Activated CD4-positive, alpha-beta T cell treated with anti-CD3 and anti-CD28 coated beads, Interleukin-2, amount 10 ng/mL, durations not matched to agents 24 days and 14 days (primary cell): ENCODE data around the gene TLL1. TPM values are rescaled to one million over a fixed set of nuclear protein-coding genes. Genes with fewer than 3 reads are reported as not detected.
A peak's percentile ranks its signal among the peaks of the same experiment; 100 is the strongest.

Experiments
- DNase-seq: peaks from one replicate; pipeline ENCODE4 v3.0.0; 2022
- H3K27ac Mint-ChIP-seq: one replicate; pipeline ENCODE4 v1.8.0; 2022; ENCODE audit warnings: mild to moderate bottlenecking, mixed read lengths
- H3K27me3 Mint-ChIP-seq: one replicate; pipeline ENCODE4 v1.8.0; 2022; ENCODE audit warnings: mixed read lengths
- H3K36me3 Mint-ChIP-seq: one replicate; pipeline ENCODE4 v1.8.0; 2022; ENCODE audit warnings: low read depth, mild to moderate bottlenecking, mixed read lengths
- H3K4me1 Mint-ChIP-seq: one replicate; pipeline ENCODE4 v1.8.0; 2021; ENCODE audit warnings: mixed read lengths
- H3K4me3 Mint-ChIP-seq: one replicate; pipeline ENCODE4 v1.8.0; 2022; ENCODE audit warnings: mild to moderate bottlenecking, moderate library complexity, mixed read lengths
- H3K9me3 Mint-ChIP-seq: one replicate; pipeline ENCODE4 v1.8.0; 2021; ENCODE audit warnings: mixed read lengths
- intact Hi-C: fragments of 100-400 bp; cut with micrococcal nuclease; formaldehyde crosslinking; loops from one replicate; pipeline ENCODE4 v1.15.1; 2023
- total RNA-seq: library from RNA; stranded (reverse); gene quantifications from 2 replicates; pipeline ENCODE4 v1.2.3, GENCODE V29; 2022

TLL1 gene
- total RNA-seq, 1 donor from 2014 or later, result not detected

DNA sequence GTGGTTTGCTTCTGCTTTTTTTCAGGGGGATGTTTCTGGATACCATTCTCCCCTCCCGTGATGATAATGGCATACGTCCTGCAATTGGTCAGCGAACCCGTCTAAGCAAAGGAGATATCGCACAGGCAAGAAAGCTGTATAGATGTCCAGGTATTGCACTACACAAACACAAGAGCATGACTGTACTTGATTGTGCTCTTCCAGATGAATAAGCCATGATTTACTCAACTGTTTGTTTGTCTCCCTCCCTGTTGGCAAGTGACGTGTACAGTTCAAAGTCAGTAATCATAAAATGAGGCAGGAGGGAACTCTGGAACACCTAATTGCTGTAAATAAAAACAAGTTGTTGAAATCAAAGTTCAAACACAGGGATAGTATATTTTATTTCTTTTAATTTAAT is 141.4 kb downstream of the TLL1 start:
- H3K27ac Mint-ChIP-seq, result no peak overlapping the region
- no peaks in the 10 kb centered on the region for H3K27me3 Mint-ChIP-seq
- intact Hi-C loops, result no loop called here
- H3K4me1 Mint-ChIP-seq, result no peaks in the 10 kb centered on the region
- H3K4me3 Mint-ChIP-seq, result no peak overlapping the region
- H3K9me3 Mint-ChIP-seq, result no peaks in the 10 kb centered on the region
- no peak for DNase-seq
- H3K36me3 Mint-ChIP-seq, result no peaks in the 10 kb centered on the region

DNA sequence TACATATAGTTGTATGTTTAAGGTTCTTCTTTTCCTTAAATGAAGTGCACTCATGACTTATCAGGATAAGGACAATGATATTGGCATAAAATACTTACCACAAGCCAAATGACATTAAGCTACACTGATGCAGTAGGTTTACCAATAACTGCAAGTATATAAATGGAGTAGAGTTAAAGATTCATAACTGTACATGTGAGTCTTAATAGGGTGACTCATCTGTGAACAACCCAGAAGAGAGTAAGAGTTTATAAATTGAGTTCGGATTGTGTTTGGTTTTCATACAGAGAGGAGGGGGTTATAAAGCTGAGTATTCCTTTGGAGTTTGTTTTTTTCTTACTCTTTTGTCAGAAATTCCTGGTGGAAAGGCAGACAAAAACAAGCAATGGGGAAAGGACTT is 144.8 kb downstream of the TLL1 start:
- DNase-seq, result no peak
- intact Hi-C loops, result no loop called here
- no peaks in the 10 kb centered on the region for H3K9me3 Mint-ChIP-seq
- no peak overlapping the region for H3K4me3 Mint-ChIP-seq
- no peak overlapping the region for H3K27ac Mint-ChIP-seq
- H3K27me3 Mint-ChIP-seq, result no peaks in the 10 kb centered on the region
- no peaks in the 10 kb centered on the region for H3K36me3 Mint-ChIP-seq
- no peaks in the 10 kb centered on the region for H3K4me1 Mint-ChIP-seq

- intact Hi-C loops, result no loop called here
- H3K27ac Mint-ChIP-seq, result no peak overlapping the region
- H3K4me3 Mint-ChIP-seq, result no peak overlapping the region
- H3K27me3 Mint-ChIP-seq, result no peaks in the 10 kb centered on the region
- no peaks in the 10 kb centered on the region for H3K9me3 Mint-ChIP-seq
- no peak for DNase-seq
- H3K36me3 Mint-ChIP-seq, result no peaks in the 10 kb centered on the region
- no peaks in the 10 kb centered on the region for H3K4me1 Mint-ChIP-seq
These were observed 146.6 kb downstream of the TLL1 start for GRCh38 chr4:166019441-166020220.

DNA sequence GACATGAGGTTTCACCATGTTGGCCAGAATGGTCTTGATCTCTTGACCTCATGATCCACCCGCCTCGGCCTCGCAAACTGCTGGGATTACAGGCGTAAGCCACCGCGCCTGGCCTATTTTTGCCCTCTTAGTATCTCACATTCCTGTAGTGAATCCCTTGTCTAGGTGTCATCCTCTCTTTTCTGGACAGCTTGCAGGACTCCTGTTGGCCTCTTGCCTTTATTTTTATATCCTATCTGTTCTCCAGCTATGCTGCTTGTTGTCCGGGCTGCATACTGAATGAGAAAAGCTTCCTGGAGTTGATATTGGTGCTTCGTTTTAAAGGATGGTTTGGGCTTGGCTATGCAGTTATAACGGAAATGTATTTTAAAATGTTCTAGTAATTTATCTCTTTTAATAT is 148.6 kb downstream of the TLL1 start:
- intact Hi-C loops, result no loop called here
- no peak overlapping the region for H3K27ac Mint-ChIP-seq
- DNase-seq, result no peak
- H3K27me3 Mint-ChIP-seq, result no peaks in the 10 kb centered on the region
- no peaks in the 10 kb centered on the region for H3K9me3 Mint-ChIP-seq
- no peaks in the 10 kb centered on the region for H3K36me3 Mint-ChIP-seq
- no peaks in the 10 kb centered on the region for H3K4me1 Mint-ChIP-seq
- H3K4me3 Mint-ChIP-seq, result no peak overlapping the region

GRCh38 chr4:166034965-166035364 is 161.9 kb downstream of the TLL1 start:
- Mint-ChIP-seq H3K4me3 (no peak overlapping the region), H3K9me3 (no peaks in the 10 kb centered on the region), H3K4me1 (no peaks in the 10 kb centered on the region), H3K27ac (no peak overlapping the region), H3K36me3 (no peaks in the 10 kb centered on the region), H3K27me3 (no peaks in the 10 kb centered on the region)
- intact Hi-C loops, result no loop called here
- no peak for DNase-seq

DNA sequence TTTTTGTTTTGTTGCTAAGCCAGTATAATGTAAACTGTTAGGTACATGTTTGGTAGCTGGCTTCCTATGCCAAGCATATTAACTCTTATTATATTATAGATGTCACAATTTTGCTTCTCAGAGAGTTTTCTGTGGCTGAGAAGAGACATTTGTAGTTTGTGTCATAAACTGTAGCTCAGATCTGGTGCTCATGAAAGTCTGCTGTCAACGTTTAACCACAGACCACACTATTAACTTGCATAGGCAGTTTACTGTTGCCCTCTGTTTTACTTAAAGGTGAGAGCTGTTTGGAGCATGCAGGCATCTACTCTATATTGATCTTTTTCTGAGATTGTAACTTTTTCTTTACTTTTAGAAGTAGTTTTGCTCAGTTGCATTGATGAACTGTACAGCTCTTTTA is 166.8 kb downstream of the TLL1 start:
- H3K27ac Mint-ChIP-seq, result no peak overlapping the region
- no peak overlapping the region for H3K4me3 Mint-ChIP-seq
- H3K4me1 Mint-ChIP-seq, result no peaks in the 10 kb centered on the region
- intact Hi-C loops, result no loop called here
- H3K27me3 Mint-ChIP-seq, result no peaks in the 10 kb centered on the region
- no peaks in the 10 kb centered on the region for H3K9me3 Mint-ChIP-seq
- no peaks in the 10 kb centered on the region for H3K36me3 Mint-ChIP-seq
- DNase-seq, result no peak

DNA sequence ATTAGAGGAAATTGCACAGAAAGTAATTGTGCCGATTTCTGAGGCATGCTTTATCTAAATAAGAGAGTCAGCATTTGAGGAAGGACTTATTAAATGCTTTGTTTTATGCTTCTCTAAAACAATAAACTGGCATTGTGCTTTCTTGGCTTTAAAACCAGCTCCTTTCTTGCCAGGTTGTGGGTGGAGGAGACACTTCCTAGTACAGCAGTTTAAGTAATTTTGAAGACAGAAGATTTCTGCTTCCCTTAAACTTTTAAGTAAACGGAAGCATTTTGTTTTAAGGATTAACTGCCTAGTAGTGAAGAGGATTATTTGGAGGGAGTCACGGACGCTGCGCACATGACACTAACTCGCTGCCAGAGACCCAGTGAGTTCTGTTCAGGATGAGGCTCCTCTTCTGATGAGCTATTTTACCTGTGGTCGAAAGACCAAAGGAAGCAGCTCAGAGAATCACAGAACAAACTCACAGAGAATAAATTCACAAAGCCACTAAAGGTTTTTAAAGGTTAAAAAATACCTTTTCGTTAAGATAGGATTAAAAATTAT is 169.5 kb downstream of the TLL1 start:
- intact Hi-C loops, result no loop called here
- Mint-ChIP-seq H3K4me3 (no peak overlapping the region), H3K36me3 (no peaks in the 10 kb centered on the region), H3K9me3 (no peaks in the 10 kb centered on the region), H3K4me1 (no peaks in the 10 kb centered on the region), H3K27me3 (no peaks in the 10 kb centered on the region), H3K27ac (no peak overlapping the region)
- no peak for DNase-seq

DNA sequence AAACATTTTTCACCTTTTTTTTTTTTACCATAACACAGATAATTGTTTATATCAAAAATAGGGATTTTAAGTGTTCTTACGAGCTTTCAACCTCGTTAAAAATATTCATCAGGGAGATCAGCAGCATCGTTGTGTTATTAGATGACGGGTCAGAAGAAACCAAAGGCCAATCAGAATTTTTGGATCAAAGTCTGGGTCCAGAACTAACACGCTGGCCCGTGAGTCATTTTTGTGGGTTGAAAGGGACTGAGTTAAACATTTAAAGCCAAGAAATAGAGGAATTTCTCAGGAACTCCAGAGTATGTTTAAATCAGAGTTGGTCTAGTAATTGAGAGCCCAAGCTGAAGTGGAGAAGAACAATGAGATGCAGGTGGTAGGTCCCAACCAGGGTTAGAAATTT is 170.8 kb downstream of the TLL1 start:
- Mint-ChIP-seq H3K27ac (no peak overlapping the region), H3K36me3 (no peaks in the 10 kb centered on the region), H3K4me3 (no peak overlapping the region), H3K27me3 (no peaks in the 10 kb centered on the region), H3K4me1 (no peaks in the 10 kb centered on the region), H3K9me3 (no peaks in the 10 kb centered on the region)
- intact Hi-C loops, result no loop called here
- no peak for DNase-seq

DNA sequence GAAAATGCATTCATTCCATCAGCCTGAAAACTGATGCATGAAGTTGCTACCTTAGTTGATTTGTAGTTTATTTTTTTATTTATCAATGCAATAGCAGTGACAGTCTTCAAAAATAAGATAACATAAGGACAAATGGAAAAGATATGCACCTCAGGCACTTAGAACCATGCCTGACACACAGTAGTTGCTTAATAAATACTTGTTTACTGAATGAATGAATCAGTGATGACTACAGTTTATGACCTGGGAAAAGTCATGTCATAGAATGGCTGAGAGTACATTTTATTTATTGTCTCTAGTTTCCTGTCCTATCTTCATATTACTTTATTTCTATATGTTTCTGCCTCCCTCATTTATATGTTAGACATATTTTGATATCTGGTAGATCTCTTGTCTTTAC is 171.8 kb downstream of the TLL1 start:
- intact Hi-C loops, result no loop called here
- no peak overlapping the region for H3K4me3 Mint-ChIP-seq
- no peaks in the 10 kb centered on the region for H3K36me3 Mint-ChIP-seq
- no peaks in the 10 kb centered on the region for H3K4me1 Mint-ChIP-seq
- no peaks in the 10 kb centered on the region for H3K9me3 Mint-ChIP-seq
- no peak for DNase-seq
- no peak overlapping the region for H3K27ac Mint-ChIP-seq
- no peaks in the 10 kb centered on the region for H3K27me3 Mint-ChIP-seq

DNA sequence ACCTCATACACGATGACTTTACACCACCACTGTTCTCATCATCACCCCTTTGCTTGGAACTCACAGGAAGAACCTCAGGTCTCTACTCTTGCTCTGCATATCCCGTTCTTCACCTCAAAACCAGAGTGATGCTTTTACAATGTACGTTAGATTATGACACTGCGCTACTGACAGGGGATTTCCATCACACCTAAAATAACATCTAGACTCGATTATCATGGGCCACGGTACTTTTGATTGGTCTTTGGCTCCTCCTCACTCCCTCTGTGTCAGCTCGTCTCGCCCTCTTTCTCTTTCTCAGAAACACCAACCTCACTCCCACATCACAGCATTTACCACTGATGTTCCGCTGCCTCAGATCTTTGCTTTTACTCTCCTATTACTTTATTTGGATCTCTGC is 172.4 kb downstream of the TLL1 start:
- Mint-ChIP-seq H3K27ac (no peak overlapping the region), H3K9me3 (no peaks in the 10 kb centered on the region), H3K27me3 (no peaks in the 10 kb centered on the region), H3K4me3 (no peak overlapping the region), H3K4me1 (no peaks in the 10 kb centered on the region), H3K36me3 (no peaks in the 10 kb centered on the region)
- DNase-seq, result peak; percentile 64
- intact Hi-C loops, result no loop called here

DNA sequence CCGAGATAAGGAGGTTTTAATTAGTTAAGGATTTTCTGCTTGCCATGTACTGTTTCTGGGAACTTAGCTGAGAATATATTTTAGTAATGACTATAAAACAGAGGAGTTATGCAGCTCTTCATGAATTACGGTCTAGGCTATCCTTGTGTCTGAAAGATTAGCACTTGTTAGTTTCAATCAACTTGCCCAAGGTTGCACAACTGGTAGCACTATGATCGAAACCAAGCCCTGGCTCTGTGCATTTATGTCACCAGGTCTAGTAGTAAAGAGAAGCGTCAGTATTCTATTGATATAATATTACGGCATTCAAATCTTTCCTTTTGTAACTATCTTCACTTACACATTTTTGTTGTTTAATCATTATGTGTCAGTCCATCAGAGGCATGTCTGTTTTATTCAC is 176.0 kb downstream of the TLL1 start:
- H3K27me3 Mint-ChIP-seq, result no peaks in the 10 kb centered on the region
- H3K9me3 Mint-ChIP-seq, result no peaks in the 10 kb centered on the region
- H3K36me3 Mint-ChIP-seq, result no peaks in the 10 kb centered on the region
- no peak overlapping the region for H3K27ac Mint-ChIP-seq
- intact Hi-C loops, result no loop called here
- no peak overlapping the region for H3K4me3 Mint-ChIP-seq
- H3K4me1 Mint-ChIP-seq, result no peaks in the 10 kb centered on the region
- DNase-seq, result no peak

GRCh38 chr4:166064721-166065120 is 191.7 kb downstream of the TLL1 start:
- no peaks in the 10 kb centered on the region for H3K36me3 Mint-ChIP-seq
- no peaks in the 10 kb centered on the region for H3K4me1 Mint-ChIP-seq
- no peaks in the 10 kb centered on the region for H3K9me3 Mint-ChIP-seq
- intact Hi-C loops, result no loop called here
- no peaks in the 10 kb centered on the region for H3K27me3 Mint-ChIP-seq
- H3K27ac Mint-ChIP-seq, result no peak overlapping the region
- H3K4me3 Mint-ChIP-seq, result no peak overlapping the region
- no peak for DNase-seq

GRCh38 chr4:166065324-166065723 is 192.3 kb downstream of the TLL1 start:
- H3K4me3 Mint-ChIP-seq, result no peak overlapping the region
- no peak overlapping the region for H3K27ac Mint-ChIP-seq
- no peaks in the 10 kb centered on the region for H3K36me3 Mint-ChIP-seq
- no peak for DNase-seq
- no peaks in the 10 kb centered on the region for H3K4me1 Mint-ChIP-seq
- intact Hi-C loops, result no loop called here
- H3K27me3 Mint-ChIP-seq, result no peaks in the 10 kb centered on the region
- no peaks in the 10 kb centered on the region for H3K9me3 Mint-ChIP-seq

GRCh38 chr4:166066936-166067335 is 193.9 kb downstream of the TLL1 start:
- H3K36me3 Mint-ChIP-seq, result no peaks in the 10 kb centered on the region
- intact Hi-C loops, result no loop called here
- H3K9me3 Mint-ChIP-seq, result no peaks in the 10 kb centered on the region
- H3K4me1 Mint-ChIP-seq, result no peaks in the 10 kb centered on the region
- DNase-seq, result no peak
- no peak overlapping the region for H3K4me3 Mint-ChIP-seq
- no peak overlapping the region for H3K27ac Mint-ChIP-seq
- no peaks in the 10 kb centered on the region for H3K27me3 Mint-ChIP-seq

- Mint-ChIP-seq H3K4me3 (no peak overlapping the region), H3K36me3 (no peaks in the 10 kb centered on the region), H3K27ac (no peak overlapping the region), H3K27me3 (no peaks in the 10 kb centered on the region), H3K4me1 (no peaks in the 10 kb centered on the region), H3K9me3 (no peaks in the 10 kb centered on the region)
- intact Hi-C loops, result no loop called here
- DNase-seq, result no peak
These were observed 194.9 kb downstream of the TLL1 start for GRCh38 chr4:166067915-166068314.
